WTC11 (cell line): ENCODE data around the gene BABAM2.

Source experiments
- CTCF ChIP-seq: fragments of 200-600 bp; IDR thresholded peaks from 2 replicates; pipeline ENCODE4 v1.8.0; 2022; ENCODE audit warnings: antibody characterized with exemption
- ELF4 ChIP-seq: sonication (generic); formaldehyde crosslinking; IDR thresholded peaks from 2 replicates; pipeline ENCODE4 v1.8.1; 2022; ENCODE audit warnings: low read depth, mild to moderate bottlenecking, moderate library complexity, missing genetic modification reagents
- JUN ChIP-seq: sonication (generic); formaldehyde crosslinking; IDR thresholded peaks from 2 replicates; pipeline ENCODE4 v1.8.0; 2023; ENCODE audit warnings: mild to moderate bottlenecking, missing genetic modification reagents
- KAT7 ChIP-seq: sonication (generic); formaldehyde crosslinking; IDR thresholded peaks from 2 replicates; pipeline ENCODE4 v1.8.1; 2023; ENCODE audit warnings: missing genetic modification reagents, mild to moderate bottlenecking, borderline replicate concordance
- MLX ChIP-seq: sonication (generic); formaldehyde crosslinking; IDR thresholded peaks from 2 replicates; pipeline ENCODE4 v1.8.1; 2023; ENCODE audit warnings: mild to moderate bottlenecking, missing genetic modification reagents, moderate library complexity
- NR3C1 ChIP-seq: sonication (generic); formaldehyde crosslinking; conservative IDR thresholded peaks from 2 replicates; pipeline ENCODE4 v1.8.1; 2023; ENCODE audit warnings: low read depth, mild to moderate bottlenecking, missing genetic modification reagents
- TEAD4 ChIP-seq: sonication (generic); formaldehyde crosslinking; IDR thresholded peaks from 2 replicates; pipeline ENCODE4 v1.8.0; 2022; ENCODE audit warnings: mild to moderate bottlenecking, missing genetic modification reagents
- ZNF121 ChIP-seq: sonication (generic); formaldehyde crosslinking; IDR thresholded peaks from 2 replicates; pipeline ENCODE4 v1.8.0; 2023; ENCODE audit warnings: missing genetic modification reagents
- ZNF416 ChIP-seq: fragments of 250-450 bp; sonication (Bioruptor Pico); IDR thresholded peaks from 2 replicates; pipeline ENCODE4 v1.9.0; 2021; ENCODE audit warnings: mild to moderate bottlenecking, inconsistent platforms
- ZNF671 ChIP-seq: fragments of 250-450 bp; sonication (Bioruptor Pico); IDR thresholded peaks from 2 replicates; pipeline ENCODE4 v1.8.0; 2021; ENCODE audit warnings: mild to moderate bottlenecking
- TF ChIP-seq, protein P1 (sequence below): fragments of 250-450 bp; sonication (Bioruptor Pico); IDR thresholded peaks from 2 replicates; pipeline ENCODE4 v1.8.0; 2021; ENCODE audit warnings: mild to moderate bottlenecking
- TF ChIP-seq, protein P2 (sequence below): sonication (generic); formaldehyde crosslinking; IDR thresholded peaks from 2 replicates; pipeline ENCODE4 v1.8.1; 2023; ENCODE audit warnings: mild to moderate bottlenecking, missing genetic modification reagents, moderate library complexity

DNA sequence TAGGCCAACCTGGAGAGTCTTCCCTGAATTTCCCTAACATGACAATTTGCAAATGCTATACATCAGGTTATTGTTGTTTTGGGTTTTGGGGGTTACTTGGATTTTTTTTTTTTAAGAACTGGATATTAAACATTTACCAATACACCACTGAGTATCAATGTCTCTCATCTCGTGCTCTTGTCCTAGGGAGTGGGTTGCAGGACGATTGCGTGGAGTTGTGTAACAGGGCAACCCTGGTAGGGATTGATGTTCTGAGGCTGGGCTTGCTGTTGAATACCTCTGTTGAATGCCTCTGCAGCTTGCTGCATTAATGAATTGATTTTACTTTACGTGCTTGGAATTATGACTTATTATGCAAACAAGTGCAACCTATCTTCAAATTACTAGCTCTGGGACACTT lies 483.3 kb downstream of the BABAM2 start:
- TF ChIP-seq NR3C1: no peak
- TF ChIP-seq JUN (CRISPR knock-in tag): no peak
- TF ChIP-seq ZNF121 (CRISPR knock-in tag): no peak
- TF ChIP-seq CTCF: no peak
- TF ChIP-seq MLX (CRISPR knock-in tag): no peak
- no peak for TF ChIP-seq ELF4
- TF ChIP-seq ZNF671: no peak
- TF ChIP-seq TEAD4 (CRISPR knock-in tag): no peak
- TF ChIP-seq, protein P1, sequence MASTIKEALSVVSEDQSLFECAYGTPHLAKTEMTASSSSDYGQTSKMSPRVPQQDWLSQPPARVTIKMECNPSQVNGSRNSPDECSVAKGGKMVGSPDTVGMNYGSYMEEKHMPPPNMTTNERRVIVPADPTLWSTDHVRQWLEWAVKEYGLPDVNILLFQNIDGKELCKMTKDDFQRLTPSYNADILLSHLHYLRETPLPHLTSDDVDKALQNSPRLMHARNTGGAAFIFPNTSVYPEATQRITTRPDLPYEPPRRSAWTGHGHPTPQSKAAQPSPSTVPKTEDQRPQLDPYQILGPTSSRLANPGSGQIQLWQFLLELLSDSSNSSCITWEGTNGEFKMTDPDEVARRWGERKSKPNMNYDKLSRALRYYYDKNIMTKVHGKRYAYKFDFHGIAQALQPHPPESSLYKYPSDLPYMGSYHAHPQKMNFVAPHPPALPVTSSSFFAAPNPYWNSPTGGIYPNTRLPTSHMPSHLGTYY (CRISPR knock-in tag): no peak
- no peak for TF ChIP-seq KAT7 (CRISPR knock-in tag)
- TF ChIP-seq, protein P2, sequence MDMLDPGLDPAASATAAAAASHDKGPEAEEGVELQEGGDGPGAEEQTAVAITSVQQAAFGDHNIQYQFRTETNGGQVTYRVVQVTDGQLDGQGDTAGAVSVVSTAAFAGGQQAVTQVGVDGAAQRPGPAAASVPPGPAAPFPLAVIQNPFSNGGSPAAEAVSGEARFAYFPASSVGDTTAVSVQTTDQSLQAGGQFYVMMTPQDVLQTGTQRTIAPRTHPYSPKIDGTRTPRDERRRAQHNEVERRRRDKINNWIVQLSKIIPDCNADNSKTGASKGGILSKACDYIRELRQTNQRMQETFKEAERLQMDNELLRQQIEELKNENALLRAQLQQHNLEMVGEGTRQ (CRISPR knock-in tag): no peak
- TF ChIP-seq ZNF416: no peak
